GM12875 (cell line): ENCODE data around the gene TF.

Experiments
- H3K4me3 ChIP-seq: one replicate; pipeline ENCODE4 v1.5.1; 2011; ENCODE audit warnings: low read depth, low read length, control low read depth
- CTCF ChIP-seq: IDR thresholded peaks from 2 replicates; pipeline ENCODE4 v1.5.1; 2011; ENCODE audit warnings: low read depth, mild to moderate bottlenecking, control low read depth, inconsistent platforms, low read length, moderate library complexity, borderline replicate concordance; ENCODE audit not compliant: insufficient read depth

TF gene

GRCh38 chr3:133759740-133760305, 13.6 kb downstream of the TF start:
- TF ChIP-seq CTCF = no peak
- no peak overlapping the region for H3K4me3 ChIP-seq

- H3K4me3 ChIP-seq = no peak overlapping the region
- no peak for TF ChIP-seq CTCF
These were observed 14.7 kb downstream of the TF start for GRCh38 chr3:133760916-133761315.

- no peak overlapping the region for H3K4me3 ChIP-seq
- TF ChIP-seq CTCF = no peak
These were observed 15.7 kb downstream of the TF start for GRCh38 chr3:133761605-133762484.

GRCh38 chr3:133762539-133762938, 16.3 kb downstream of the TF start:
- H3K4me3 ChIP-seq = no peak overlapping the region
- TF ChIP-seq CTCF = no peak

- no peak overlapping the region for H3K4me3 ChIP-seq
- no peak for TF ChIP-seq CTCF
These were observed 17.8 kb downstream of the TF start for GRCh38 chr3:133763797-133764683.

- H3K4me3 ChIP-seq = no peak overlapping the region
- TF ChIP-seq CTCF = no peak
These were observed 19.1 kb downstream of the TF start for GRCh38 chr3:133765256-133765655.

- TF ChIP-seq CTCF = no peak
- H3K4me3 ChIP-seq = no peak overlapping the region
These were observed 21.4 kb downstream of the TF start for GRCh38 chr3:133767607-133768006.
